SK-N-MC (cell line): ENCODE measurements around the gene MAGI2.

ENCODE experiments used
- DNase-seq: peaks from one replicate; pipeline ENCODE4 v3.0.0-alpha.2; 2011; ENCODE audit warnings: low read depth, low spot score
- H3K27ac ChIP-seq: fragments of 200-600 bp; sonication (generic); 2 replicates; pipeline ENCODE4 v1.5.1; 2016; ENCODE audit warnings: mixed run types
- H3K36me3 ChIP-seq: fragments of 200-600 bp; sonication (generic); 2 replicates; pipeline ENCODE4 v1.6.1; 2017; ENCODE audit warnings: antibody characterized with exemption, low read length, mixed read lengths; ENCODE audit not compliant: insufficient read depth
- H3K4me3 ChIP-seq: fragments of 200-600 bp; sonication (generic); 2 replicates; pipeline ENCODE4 v1.5.1; 2016
- H3K9ac ChIP-seq: fragments of 200-600 bp; sonication (generic); 2 replicates; pipeline ENCODE4 v1.8.0; 2017; ENCODE audit warnings: mixed run types, mixed read lengths; ENCODE audit not compliant: insufficient read length
- H3K9me3 ChIP-seq: fragments of 200-600 bp; sonication (generic); 2 replicates; pipeline ENCODE4 v1.6.1; 2017; ENCODE audit warnings: low read depth, mild to moderate bottlenecking, antibody characterized with exemption, low read length, moderate library complexity, mixed read lengths
- EZH2 ChIP-seq: fragments of 200-600 bp; sonication (generic); IDR thresholded peaks from one replicate; pipeline ENCODE4 v1.6.1; 2017; ENCODE audit warnings: antibody characterized with exemption
- FOXP2 ChIP-seq: optimal IDR thresholded peaks from 2 replicates; pipeline ENCODE3; 2011; ENCODE audit warnings: mild to moderate bottlenecking, moderate library complexity; ENCODE audit not compliant: insufficient read depth; ENCODE audit errors: extremely low read length, control extremely low read depth
- POLR2AphosphoS5 ChIP-seq: IDR thresholded peaks from 2 replicates; pipeline ENCODE4 v1.6.1; 2012; ENCODE audit warnings: mild to moderate bottlenecking, low read depth, low read length, borderline replicate concordance

Gene MAGI2

GRCh38 chr7:78673272-78673671, 780.2 kb downstream of the MAGI2 start:
- Histone ChIP-seq H3K9me3 (no peaks in the 10 kb centered on the region), H3K36me3 (no peaks in the 10 kb centered on the region), H3K9ac (no peak overlapping the region), H3K4me3 (no peak overlapping the region), H3K27ac (no peak overlapping the region)
- no peak for DNase-seq
- no peak for TF ChIP-seq EZH2
- TF ChIP-seq FOXP2, result no peak
- TF ChIP-seq POLR2AphosphoS5, result no peak

GRCh38 chr7:78662939-78663338, 790.5 kb downstream of the MAGI2 start:
- no peak overlapping the region for H3K9ac ChIP-seq
- no peak overlapping the region for H3K27ac ChIP-seq
- no peak for TF ChIP-seq EZH2
- no peak for TF ChIP-seq POLR2AphosphoS5
- no peak for TF ChIP-seq FOXP2
- no peaks in the 10 kb centered on the region for H3K9me3 ChIP-seq
- DNase-seq, result no peak
- no peaks in the 10 kb centered on the region for H3K36me3 ChIP-seq
- no peak overlapping the region for H3K4me3 ChIP-seq

- no peaks in the 10 kb centered on the region for H3K36me3 ChIP-seq
- no peak overlapping the region for H3K4me3 ChIP-seq
- H3K9ac ChIP-seq, result no peak overlapping the region
- TF ChIP-seq FOXP2 (no peak), POLR2AphosphoS5 (no peak), EZH2 (no peak)
- no peak overlapping the region for H3K27ac ChIP-seq
- DNase-seq, result no peak
- no peaks in the 10 kb centered on the region for H3K9me3 ChIP-seq
These were observed 803.5 kb downstream of the MAGI2 start for GRCh38 chr7:78649976-78650375.

- Histone ChIP-seq H3K36me3 (no peaks in the 10 kb centered on the region), H3K9me3 (no peaks in the 10 kb centered on the region), H3K9ac (no peak overlapping the region), H3K27ac (no peak overlapping the region), H3K4me3 (no peak overlapping the region)
- TF ChIP-seq POLR2AphosphoS5, result no peak
- no peak for TF ChIP-seq EZH2
- TF ChIP-seq FOXP2, result no peak
- no peak for DNase-seq
These were observed 804.2 kb downstream of the MAGI2 start for GRCh38 chr7:78649236-78649635.

GRCh38 chr7:78642751-78643150, 810.7 kb downstream of the MAGI2 start:
- H3K9me3 ChIP-seq, result no peaks in the 10 kb centered on the region
- H3K36me3 ChIP-seq, result no peaks in the 10 kb centered on the region
- H3K9ac ChIP-seq, result no peak overlapping the region
- DNase-seq, result no peak
- no peak for TF ChIP-seq POLR2AphosphoS5
- TF ChIP-seq EZH2, result no peak
- no peak for TF ChIP-seq FOXP2
- H3K4me3 ChIP-seq, result no peak overlapping the region
- no peak overlapping the region for H3K27ac ChIP-seq

GRCh38 chr7:78638364-78638763, 815.1 kb downstream of the MAGI2 start:
- no peak overlapping the region for H3K27ac ChIP-seq
- TF ChIP-seq FOXP2 (no peak), EZH2 (no peak), POLR2AphosphoS5 (no peak)
- no peaks in the 10 kb centered on the region for H3K9me3 ChIP-seq
- H3K4me3 ChIP-seq, result no peak overlapping the region
- no peaks in the 10 kb centered on the region for H3K36me3 ChIP-seq
- H3K9ac ChIP-seq, result no peak overlapping the region
- DNase-seq, result no peak

GRCh38 chr7:78636727-78637126, 816.7 kb downstream of the MAGI2 start:
- DNase-seq, result no peak
- Histone ChIP-seq H3K4me3 (no peak overlapping the region), H3K36me3 (no peaks in the 10 kb centered on the region), H3K9me3 (no peaks in the 10 kb centered on the region), H3K9ac (no peak overlapping the region), H3K27ac (no peak overlapping the region)
- TF ChIP-seq EZH2 (no peak), POLR2AphosphoS5 (no peak), FOXP2 (no peak)

GRCh38 chr7:78635026-78635793, 818.3 kb downstream of the MAGI2 start:
- H3K9ac ChIP-seq, result no peak overlapping the region
- H3K27ac ChIP-seq, result no peak overlapping the region
- no peak overlapping the region for H3K4me3 ChIP-seq
- no peaks in the 10 kb centered on the region for H3K9me3 ChIP-seq
- no peaks in the 10 kb centered on the region for H3K36me3 ChIP-seq
- no peak for TF ChIP-seq EZH2
- no peak for DNase-seq

GRCh38 chr7:78634093-78634492, 819.4 kb downstream of the MAGI2 start:
- no peak for DNase-seq
- no peak overlapping the region for H3K27ac ChIP-seq
- H3K9me3 ChIP-seq, result no peaks in the 10 kb centered on the region
- TF ChIP-seq EZH2 (no peak), FOXP2 (no peak), POLR2AphosphoS5 (no peak)
- H3K9ac ChIP-seq, result no peak overlapping the region
- no peaks in the 10 kb centered on the region for H3K36me3 ChIP-seq
- H3K4me3 ChIP-seq, result no peak overlapping the region
